CD4-positive, alpha-beta memory T cell (primary cell): ENCODE data around the gene BABAM2. TPM values are rescaled to one million over a fixed set of nuclear protein-coding genes. Genes with fewer than 3 reads are reported as not detected.

ENCODE experiments used
- CTCF ChIA-PET: fragments of 350-600 bp; sonication (Branson Sonifier 250); formaldehyde crosslinking; loops from one replicate; lab custom pipeline; 2021; ENCODE audit warnings: inconsistent platforms; ENCODE audit not compliant: partially characterized antibody; lab: Charles Lee
- POLR2A ChIA-PET: fragments of 350-600 bp; sonication (Branson Sonifier 250); formaldehyde crosslinking; loops from one replicate; lab custom pipeline; 2021; ENCODE audit not compliant: partially characterized antibody; lab: Charles Lee
- DNase-seq, 5 donors: peaks; one replicate each; pipeline versions ENCODE4 v3.0.0 to v3.0.0-alpha.2; 2020 to 2022; ENCODE audit warnings: mixed read lengths in 1 of 5
- H3K27ac ChIP-seq: one replicate; pipeline ENCODE4 v1.7.0; 2013; ENCODE audit warnings: low read depth, low read length
- H3K27me3 ChIP-seq: 2 replicates; pipeline ENCODE4 v1.7.0; 2013; ENCODE audit warnings: mild to moderate bottlenecking, low read length, moderate library complexity; ENCODE audit not compliant: insufficient read depth
- H3K36me3 ChIP-seq: 2 replicates; pipeline ENCODE4 v1.7.0; 2013; ENCODE audit warnings: mild to moderate bottlenecking, low read length, moderate library complexity; ENCODE audit not compliant: insufficient read depth
- H3K4me1 ChIP-seq: 2 replicates; pipeline ENCODE4 v1.7.0; 2013; ENCODE audit warnings: mild to moderate bottlenecking, low read length, moderate library complexity; ENCODE audit not compliant: insufficient read depth
- H3K4me3 ChIP-seq, 2 donors: one replicate each; pipeline ENCODE4 v1.7.0; 2013; ENCODE audit warnings: low read length in 2 of 2, mild to moderate bottlenecking in 1 of 2
- H3K9me3 ChIP-seq, 2 donors: one replicate each; pipeline ENCODE4 v1.7.0; 2013; ENCODE audit warnings: low read length in 2 of 2, control low read depth in 1 of 2; ENCODE audit not compliant: control insufficient read depth in 1 of 2
- H3K27ac Mint-ChIP-seq, 7 donors: one replicate each; pipeline ENCODE4 v1.8.0; 2020 to 2021; ENCODE audit warnings: mixed read lengths in 7 of 7, mild to moderate bottlenecking in 6 of 7, inconsistent platforms in 3 of 7, moderate library complexity in 3 of 7
- H3K27me3 Mint-ChIP-seq, 2 donors: one replicate each; pipeline ENCODE4 v1.8.0; 2020 to 2021; ENCODE audit warnings: mixed read lengths in 2 of 2
- H3K36me3 Mint-ChIP-seq, 2 donors: one replicate each; pipeline ENCODE4 v1.8.0; 2020 to 2021; ENCODE audit warnings: mixed read lengths in 2 of 2, inconsistent platforms in 1 of 2, mild to moderate bottlenecking in 1 of 2
- H3K4me1 Mint-ChIP-seq, 4 donors: one replicate each; pipeline ENCODE4 v1.8.0; 2020 to 2021; ENCODE audit warnings: mixed read lengths in 4 of 4, mild to moderate bottlenecking in 1 of 4
- H3K4me3 Mint-ChIP-seq, 8 donors: one replicate each; pipeline ENCODE4 v1.8.0; 2020 to 2021; ENCODE audit warnings: mixed read lengths in 8 of 8, mild to moderate bottlenecking in 7 of 8, moderate library complexity in 6 of 8, inconsistent platforms in 3 of 8
- H3K9me3 Mint-ChIP-seq, 8 donors: one replicate each; pipeline ENCODE4 v1.8.0; 2020 to 2021; ENCODE audit warnings: mixed read lengths in 8 of 8, mild to moderate bottlenecking in 5 of 8, inconsistent platforms in 3 of 8, moderate library complexity in 1 of 8
- intact Hi-C: fragments of 100-400 bp; cut with micrococcal nuclease; formaldehyde crosslinking; loops from one replicate; pipeline ENCODE4 v1.15.1; 2023
- polyA plus RNA-seq, 2 donors: library from polyadenylated mRNA; unstranded; fragments of 300-500 nt; fragmentation: Illumina TruSeq; gene quantifications; one replicate each; pipeline ENCODE4 v1.2.3, GENCODE V29; 2021
- total RNA-seq, 2 experiments: library from RNA; stranded (reverse); gene quantifications; one replicate each; pipeline ENCODE4 v1.2.3, GENCODE V29; 2021

BABAM2 gene
- total and polyA plus RNA-seq, 4 experiments from 2014 or later, result 37.3 to 60.1 (median 48.2) TPM

- H3K27me3 Mint-ChIP-seq, result no peaks in the 10 kb centered on the region
- no peak overlapping the region for H3K4me3 ChIP-seq
- H3K9me3 ChIP-seq, result peaks cover 0 to 6% of the 10 kb centered on the region in 2 donors
- POLR2A ChIA-PET, result no interaction called here
- peak overlapping the region in 1 of 7 donors; percentile 33 for H3K27ac Mint-ChIP-seq
- peaks cover 45 to 57% of the 10 kb centered on the region in 2 donors for H3K36me3 Mint-ChIP-seq
- H3K36me3 ChIP-seq, result no peaks in the 10 kb centered on the region
- DNase-seq, result no peak
- H3K27ac ChIP-seq, result no peak overlapping the region
- no peaks in the 10 kb centered on the region for H3K4me1 ChIP-seq
- peaks cover 0 to 2% (median 0%) of the 10 kb centered on the region in 4 donors for H3K4me1 Mint-ChIP-seq
- no peaks in the 10 kb centered on the region for H3K27me3 ChIP-seq
- peaks cover 0 to 12% (median 5%) of the 10 kb centered on the region in 8 donors for H3K9me3 Mint-ChIP-seq
- intact Hi-C loops, result no loop called here
- CTCF ChIA-PET, result no interaction called here
- H3K4me3 Mint-ChIP-seq, result no peak overlapping the region
Measured at GRCh38 chr2:28300485-28301341, 410.2 kb downstream of the BABAM2 start.

- Mint-ChIP-seq H3K4me1 (peaks cover 0 to 4% (median 0%) of the 10 kb centered on the region in 4 donors), H3K27me3 (no peaks in the 10 kb centered on the region), H3K36me3 (peaks cover 40 to 47% of the 10 kb centered on the region in 2 donors), H3K9me3 (peaks cover 0 to 12% (median 5%) of the 10 kb centered on the region in 8 donors), H3K4me3 (no peak overlapping the region), H3K27ac (no peak overlapping the region)
- DNase-seq, result no peak
- Histone ChIP-seq H3K4me1 (no peaks in the 10 kb centered on the region), H3K4me3 (no peak overlapping the region), H3K27ac (no peak overlapping the region), H3K36me3 (no peaks in the 10 kb centered on the region), H3K27me3 (no peaks in the 10 kb centered on the region), H3K9me3 (peaks cover 0 to 6% of the 10 kb centered on the region in 2 donors)
- ChIA-PET CTCF (no interaction called here), POLR2A (no interaction called here)
- intact Hi-C loops, result no loop called here
Measured at GRCh38 chr2:28305202-28305601, 414.7 kb downstream of the BABAM2 start.

GRCh38 chr2:28310107-28310506 lies 419.6 kb downstream of the BABAM2 start:
- Mint-ChIP-seq H3K27me3 (no peaks in the 10 kb centered on the region), H3K4me1 (peaks cover 0 to 5% (median under 1%) of the 10 kb centered on the region in 4 donors), H3K4me3 (no peak overlapping the region), H3K36me3 (peaks cover 19 to 30% of the 10 kb centered on the region in 2 donors), H3K27ac (no peak overlapping the region), H3K9me3 (peaks cover 0 to 5% (median 1%) of the 10 kb centered on the region in 8 donors)
- intact Hi-C loops, result no loop called here
- ChIA-PET POLR2A (no interaction called here), CTCF (no interaction called here)
- DNase-seq, result no peak
- no peak overlapping the region for H3K4me3 ChIP-seq
- H3K27ac ChIP-seq, result no peak overlapping the region
- no peaks in the 10 kb centered on the region for H3K36me3 ChIP-seq
- no peaks in the 10 kb centered on the region for H3K4me1 ChIP-seq
- H3K27me3 ChIP-seq, result no peaks in the 10 kb centered on the region
- peaks cover 0 to under 1% of the 10 kb centered on the region in 2 donors for H3K9me3 ChIP-seq

GRCh38 chr2:28311660-28312249 lies 421.2 kb downstream of the BABAM2 start:
- CTCF ChIA-PET, result no interaction called here
- POLR2A ChIA-PET, result no interaction called here
- no peaks in the 10 kb centered on the region for H3K9me3 Mint-ChIP-seq
- Histone ChIP-seq H3K4me1 (no peaks in the 10 kb centered on the region), H3K9me3 (no peaks in the 10 kb centered on the region), H3K27ac (no peak overlapping the region), H3K36me3 (no peaks in the 10 kb centered on the region), H3K4me3 (no peak overlapping the region), H3K27me3 (no peaks in the 10 kb centered on the region)
- H3K36me3 Mint-ChIP-seq, result peaks cover 17 to 25% of the 10 kb centered on the region in 2 donors
- intact Hi-C loops, result no loop called here
- H3K27ac Mint-ChIP-seq, result no peak overlapping the region
- no peaks in the 10 kb centered on the region for H3K27me3 Mint-ChIP-seq
- DNase-seq, result no peak
- no peak overlapping the region for H3K4me3 Mint-ChIP-seq
- H3K4me1 Mint-ChIP-seq, result peaks cover 0 to 5% (median 2%) of the 10 kb centered on the region in 4 donors

DNA sequence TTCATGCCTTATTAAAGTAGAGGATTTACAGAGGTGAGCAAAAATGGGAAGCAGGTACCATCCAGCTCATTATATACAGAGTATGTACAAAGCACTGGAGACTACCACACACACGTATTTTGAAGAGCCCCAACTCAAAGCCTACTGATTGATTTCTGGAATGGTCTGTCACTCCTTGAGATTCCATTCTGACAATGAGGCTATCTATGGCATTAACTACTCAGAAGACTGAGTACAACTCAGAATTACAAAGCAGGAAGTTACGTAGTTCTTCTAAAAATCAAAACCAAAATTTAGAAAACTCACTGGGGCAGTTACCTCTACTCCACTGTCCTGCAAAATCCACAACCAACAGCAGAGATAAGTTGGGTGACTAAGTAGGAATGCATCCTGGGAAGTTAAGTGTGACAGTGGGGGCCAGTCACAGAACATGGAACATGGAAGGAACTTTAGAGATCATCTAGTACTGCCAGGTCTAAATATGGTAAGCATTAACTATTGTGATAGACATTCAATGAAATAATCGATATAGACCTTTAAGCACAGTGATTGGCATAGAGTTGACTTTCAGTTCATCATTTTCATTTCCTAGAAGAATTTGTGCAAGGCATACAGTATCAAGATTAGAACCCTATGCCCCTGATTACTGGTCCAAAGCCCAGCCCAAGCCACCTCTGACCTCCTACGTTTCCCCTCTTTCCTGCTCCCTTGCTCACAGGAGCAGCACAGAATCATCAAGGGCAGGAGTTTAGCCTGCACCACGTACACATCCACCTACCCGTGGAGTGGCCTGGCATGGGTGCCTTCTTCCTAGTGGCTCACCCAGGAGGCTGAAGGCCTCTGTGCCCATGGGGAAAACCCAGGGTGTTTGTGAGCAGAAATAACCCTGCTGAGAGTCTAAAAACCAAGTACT lies 422.0 kb downstream of the BABAM2 start:
- Mint-ChIP-seq H3K27ac (peak overlapping the region in 2 of 7 donors; percentile 31 to 51), H3K4me1 (peaks cover 0 to 5% (median 2%) of the 10 kb centered on the region in 4 donors), H3K27me3 (no peaks in the 10 kb centered on the region), H3K9me3 (no peaks in the 10 kb centered on the region), H3K4me3 (no peak overlapping the region), H3K36me3 (peaks cover 17 to 25% of the 10 kb centered on the region in 2 donors)
- Histone ChIP-seq H3K4me3 (no peak overlapping the region), H3K36me3 (no peaks in the 10 kb centered on the region), H3K9me3 (no peaks in the 10 kb centered on the region), H3K4me1 (no peaks in the 10 kb centered on the region), H3K27me3 (no peaks in the 10 kb centered on the region), H3K27ac (no peak overlapping the region)
- DNase-seq, result no peak
- ChIA-PET CTCF (no interaction called here), POLR2A (no interaction called here)
- intact Hi-C loops, result no loop called here

GRCh38 chr2:28313220-28313784 lies 422.8 kb downstream of the BABAM2 start:
- no peak overlapping the region for H3K4me3 ChIP-seq
- no peaks in the 10 kb centered on the region for H3K27me3 ChIP-seq
- intact Hi-C loops, result no loop called here
- peaks cover 12 to 24% of the 10 kb centered on the region in 2 donors for H3K36me3 Mint-ChIP-seq
- DNase-seq, result no peak
- POLR2A ChIA-PET, result no interaction called here
- CTCF ChIA-PET, result no interaction called here
- peaks cover 0 to 5% (median under 1%) of the 10 kb centered on the region in 4 donors for H3K4me1 Mint-ChIP-seq
- peak overlapping the region in 2 of 7 donors; percentile 51 to 54 for H3K27ac Mint-ChIP-seq
- H3K9me3 ChIP-seq, result no peaks in the 10 kb centered on the region
- no peak overlapping the region for H3K27ac ChIP-seq
- no peaks in the 10 kb centered on the region for H3K4me1 ChIP-seq
- no peaks in the 10 kb centered on the region for H3K9me3 Mint-ChIP-seq
- no peaks in the 10 kb centered on the region for H3K36me3 ChIP-seq
- H3K27me3 Mint-ChIP-seq, result no peaks in the 10 kb centered on the region
- no peak overlapping the region for H3K4me3 Mint-ChIP-seq
